GF-D8 (cell line): Measurements from ENCODE around the gene IL17RC.
"Not testable (repeated sequence)": the region's sequence is repeated elsewhere in the genome, so short reads cannot be mapped to it uniquely, and the experiment has no call there.

Source experiments
- DNase-seq: peaks from one replicate; lab custom pipeline; 2025; lab: John Stamatoyannopoulos, UW

The IL17RC gene, protein sequence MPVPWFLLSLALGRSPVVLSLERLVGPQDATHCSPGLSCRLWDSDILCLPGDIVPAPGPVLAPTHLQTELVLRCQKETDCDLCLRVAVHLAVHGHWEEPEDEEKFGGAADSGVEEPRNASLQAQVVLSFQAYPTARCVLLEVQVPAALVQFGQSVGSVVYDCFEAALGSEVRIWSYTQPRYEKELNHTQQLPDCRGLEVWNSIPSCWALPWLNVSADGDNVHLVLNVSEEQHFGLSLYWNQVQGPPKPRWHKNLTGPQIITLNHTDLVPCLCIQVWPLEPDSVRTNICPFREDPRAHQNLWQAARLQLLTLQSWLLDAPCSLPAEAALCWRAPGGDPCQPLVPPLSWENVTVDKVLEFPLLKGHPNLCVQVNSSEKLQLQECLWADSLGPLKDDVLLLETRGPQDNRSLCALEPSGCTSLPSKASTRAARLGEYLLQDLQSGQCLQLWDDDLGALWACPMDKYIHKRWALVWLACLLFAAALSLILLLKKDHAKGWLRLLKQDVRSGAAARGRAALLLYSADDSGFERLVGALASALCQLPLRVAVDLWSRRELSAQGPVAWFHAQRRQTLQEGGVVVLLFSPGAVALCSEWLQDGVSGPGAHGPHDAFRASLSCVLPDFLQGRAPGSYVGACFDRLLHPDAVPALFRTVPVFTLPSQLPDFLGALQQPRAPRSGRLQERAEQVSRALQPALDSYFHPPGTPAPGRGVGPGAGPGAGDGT

DNA sequence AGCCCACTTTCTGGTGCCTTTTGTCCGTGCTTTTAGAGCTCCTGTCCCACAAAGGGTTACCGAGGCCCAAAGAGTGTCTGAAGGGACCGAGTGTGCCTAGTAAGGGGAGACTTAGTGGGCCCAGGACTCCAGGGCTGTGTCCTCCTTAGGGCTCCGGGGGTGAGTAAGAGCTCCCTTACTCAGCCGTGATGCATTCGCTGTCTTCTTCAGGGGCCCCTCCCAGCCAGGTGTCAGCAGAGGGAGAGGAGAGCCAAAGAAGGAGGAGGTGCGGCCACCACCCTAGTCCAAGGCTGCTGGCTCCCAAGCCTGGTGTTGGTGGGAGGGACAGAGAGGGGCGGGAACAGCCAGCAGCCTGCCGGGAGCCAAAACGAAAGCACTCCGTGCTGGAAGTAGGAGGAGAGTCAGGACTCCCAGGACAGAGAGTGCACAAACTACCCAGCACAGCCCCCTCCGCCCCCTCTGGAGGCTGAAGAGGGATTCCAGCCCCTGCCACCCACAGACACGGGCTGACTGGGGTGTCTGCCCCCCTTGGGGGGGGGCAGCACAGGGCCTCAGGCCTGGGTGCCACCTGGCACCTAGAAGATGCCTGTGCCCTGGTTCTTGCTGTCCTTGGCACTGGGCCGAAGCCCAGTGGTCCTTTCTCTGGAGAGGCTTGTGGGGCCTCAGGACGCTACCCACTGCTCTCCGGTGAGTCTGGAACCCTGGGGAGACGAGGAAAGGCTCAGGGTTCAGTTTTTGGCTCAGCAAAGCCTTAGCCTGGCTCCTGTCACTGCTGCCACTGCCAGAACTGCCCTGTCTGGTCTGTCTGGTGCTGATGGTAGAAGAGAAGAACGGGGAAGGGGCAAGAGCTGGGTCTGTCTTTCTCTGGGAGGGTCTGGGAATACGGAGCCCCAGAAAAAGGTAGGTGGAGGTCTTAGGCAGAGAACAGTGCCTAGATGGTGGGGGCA is at the start of gene IL17RC:
TSS of gene IL17RC (plus strand) at position 365 of the 947 bp plus-strand sequence. CDS start at position 583, 218 bp downstream.
- no peak for DNase-seq

GRCh38 chr3:9867106-9867505 is 49.8 kb upstream of the IL17RC start:
- no peak for DNase-seq

- no peak for DNase-seq
Observed at GRCh38 chr3:9869955-9870354, 46.9 kb upstream of the IL17RC start.

DNA sequence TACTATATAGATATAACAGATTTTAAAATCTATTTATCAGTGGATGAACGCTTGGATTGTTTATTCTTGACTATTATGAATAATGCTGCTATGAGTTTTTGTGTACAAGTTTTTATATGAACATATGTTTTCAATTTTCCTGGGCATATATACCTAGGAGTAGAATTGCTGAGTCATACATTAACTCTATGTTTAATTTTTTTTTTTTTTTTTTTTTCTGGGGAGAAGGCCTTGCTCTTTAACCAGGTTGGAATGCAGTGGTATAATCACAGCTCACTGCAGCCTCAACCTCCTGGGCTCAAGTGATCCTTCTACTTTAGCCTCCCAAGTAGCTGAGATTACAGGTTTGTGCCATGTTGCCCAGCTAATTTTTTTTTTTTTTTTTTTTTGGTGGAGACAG is 45.9 kb upstream of the IL17RC start:
- no peak for DNase-seq

DNA sequence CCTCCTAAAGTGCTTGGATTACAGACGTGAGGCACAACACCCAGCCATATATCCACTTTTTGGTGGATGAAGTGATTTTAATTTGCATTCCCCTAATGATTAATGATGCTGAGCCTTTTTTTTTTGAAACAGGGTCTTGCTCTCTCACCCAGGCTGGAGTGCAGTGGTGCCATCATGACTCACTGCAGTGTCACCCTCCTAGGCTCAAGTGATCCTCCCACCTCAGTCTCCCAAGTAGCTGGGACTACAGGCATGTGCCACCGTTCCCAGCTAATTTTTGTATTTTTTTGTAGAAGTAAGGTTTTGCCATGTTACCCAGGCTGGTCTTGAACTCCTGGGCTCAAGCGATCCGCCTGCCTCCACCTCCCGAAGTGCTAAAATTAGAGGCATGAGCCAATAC is 44.8 kb upstream of the IL17RC start:
- not testable (repeated sequence) for DNase-seq

- no peak for DNase-seq
Observed at GRCh38 chr3:9875448-9875847, 41.5 kb upstream of the IL17RC start.

DNA sequence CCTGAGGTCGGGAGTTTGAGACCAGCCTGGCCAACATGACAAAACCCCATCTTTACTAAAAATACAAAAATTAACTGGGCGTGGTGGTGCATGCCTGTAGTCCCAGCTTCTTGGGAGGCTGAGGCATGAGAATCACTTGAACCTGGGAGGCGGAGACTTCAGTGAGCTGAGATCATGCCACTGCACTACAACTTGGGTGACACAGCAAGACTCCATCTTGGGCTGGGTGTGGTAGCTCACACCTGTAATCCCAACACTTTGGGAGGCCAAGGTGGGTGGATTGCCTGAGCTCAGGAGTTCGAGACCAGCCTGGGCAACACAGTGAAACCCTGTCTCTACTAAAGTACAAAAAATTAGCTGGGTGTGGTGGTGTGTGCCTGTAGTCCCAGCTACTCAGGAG is 40.6 kb upstream of the IL17RC start:
- not testable (repeated sequence) for DNase-seq

DNA sequence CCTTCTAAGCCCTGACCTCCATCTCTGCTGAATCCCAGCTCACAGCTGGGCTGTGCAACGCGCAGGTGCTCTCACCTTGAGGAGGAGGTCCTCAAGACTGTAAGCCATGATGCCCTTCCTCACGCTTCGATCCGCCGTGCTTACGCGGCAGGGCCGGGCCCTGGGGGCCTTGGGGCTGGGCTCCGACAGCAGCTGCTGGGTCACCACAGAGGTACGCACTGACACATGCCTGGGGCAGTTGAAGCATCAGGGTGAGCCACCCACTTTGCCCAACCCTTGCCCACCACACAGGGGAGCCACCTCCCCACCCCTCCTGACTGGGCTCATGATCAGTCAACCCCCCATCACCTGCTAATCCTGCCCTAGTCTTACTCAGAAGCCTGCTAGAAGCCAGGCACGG is 39.9 kb upstream of the IL17RC start:
- no peak for DNase-seq

GRCh38 chr3:9878700-9879099 is 38.2 kb upstream of the IL17RC start:
- DNase-seq = no peak

DNA sequence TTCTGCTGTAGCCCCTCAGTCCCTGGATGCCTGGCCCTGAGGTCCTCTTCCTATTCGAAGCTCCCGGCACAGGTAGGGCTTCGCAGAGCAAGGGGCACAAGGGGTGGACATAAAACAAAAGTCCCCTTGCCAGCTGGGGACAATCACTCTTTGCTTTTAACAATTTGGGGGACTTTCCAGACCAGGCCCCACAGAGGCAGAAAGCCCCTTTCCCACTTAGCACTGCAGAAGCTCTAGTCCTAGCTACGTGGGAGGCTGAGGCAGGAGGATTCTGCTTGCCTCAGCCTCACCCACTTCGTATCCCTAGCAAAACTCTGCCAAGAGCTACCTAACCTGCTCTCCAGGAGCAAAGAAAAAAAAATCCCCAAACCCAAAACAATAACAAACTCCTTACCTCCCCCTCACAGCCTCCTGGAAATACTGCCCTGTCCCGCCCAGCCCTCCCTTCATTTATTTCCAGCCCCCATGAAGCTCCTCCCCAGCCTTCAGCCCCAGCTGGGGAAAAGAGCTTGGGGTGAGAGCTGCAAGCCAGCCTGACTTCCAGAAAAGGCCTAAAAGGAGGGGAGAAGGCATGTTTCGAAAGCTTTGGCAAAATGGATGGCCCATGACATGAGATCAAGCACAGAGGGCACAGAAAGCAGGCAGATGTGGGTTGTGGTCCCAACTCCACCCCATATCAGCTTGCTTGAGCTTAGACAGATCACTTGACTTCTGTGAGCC is 36.9 kb upstream of the IL17RC start, which contains the start of gene CIDEC:
TSS of gene CIDEC (minus strand) at position 424 of the 720 bp plus-strand sequence. CDS start 1,767 bp downstream, outside the sequence.
- DNase-seq = no peak

GRCh38 chr3:9881441-9881840 is 35.5 kb upstream of the IL17RC start:
- DNase-seq = no peak

- no peak for DNase-seq
Observed at GRCh38 chr3:9883706-9884554, 33.0 kb upstream of the IL17RC start.

DNA sequence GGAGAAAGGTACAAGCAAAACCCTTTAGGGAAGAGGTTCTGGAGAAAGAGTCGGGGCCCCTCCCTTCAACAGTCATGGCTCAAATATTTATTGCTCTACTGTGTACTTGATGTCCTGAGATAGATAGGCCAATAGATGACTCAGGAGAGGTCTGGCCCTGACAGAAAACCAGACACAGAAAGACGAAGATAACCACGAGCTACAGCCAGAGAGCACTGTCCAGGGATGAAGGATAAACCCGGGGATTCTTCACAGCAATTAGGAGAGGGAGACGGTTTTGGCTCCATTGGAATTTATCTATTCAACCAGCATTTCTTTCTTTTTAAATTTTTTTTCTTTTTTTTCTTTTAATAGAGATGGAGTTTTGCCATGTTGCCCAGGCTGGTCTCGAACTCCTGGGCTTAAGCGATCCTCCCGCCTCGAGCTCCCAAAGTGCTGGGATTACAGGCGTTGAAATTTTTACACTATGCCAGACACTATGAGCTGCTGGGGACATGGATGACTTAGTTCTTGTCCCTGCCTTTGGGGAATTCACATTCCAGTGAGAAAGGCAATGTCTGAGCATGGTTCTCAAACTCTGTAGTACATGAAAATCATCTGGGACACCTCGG is 32.2 kb upstream of the IL17RC start:
- DNase-seq = no peak

DNA sequence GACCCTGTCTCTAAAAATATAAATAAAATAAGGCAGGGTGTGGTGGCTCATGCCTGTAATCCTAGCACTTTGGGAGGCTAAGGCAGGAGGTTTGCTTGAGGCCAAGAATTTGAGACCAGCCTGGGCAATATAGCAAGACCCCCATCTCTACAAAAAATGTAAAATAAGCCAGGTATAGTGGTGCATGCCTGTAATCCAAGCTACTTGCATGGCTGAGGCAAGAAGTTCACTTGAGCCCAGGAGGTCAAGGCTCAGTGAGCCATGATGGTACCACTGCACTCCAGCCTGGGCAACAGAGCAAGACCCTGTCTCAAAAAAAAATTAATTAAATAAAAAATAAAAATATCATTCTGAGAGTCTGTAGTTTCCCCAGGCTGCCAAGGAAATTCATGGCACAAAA is 30.6 kb upstream of the IL17RC start:
- no peak for DNase-seq

- no peak for DNase-seq
Observed at GRCh38 chr3:9887480-9887879, 29.4 kb upstream of the IL17RC start.

GRCh38 chr3:9888540-9888939 is 28.4 kb upstream of the IL17RC start:
- DNase-seq = no peak

GRCh38 chr3:9889405-9889804 is 27.5 kb upstream of the IL17RC start:
- no peak for DNase-seq

DNA sequence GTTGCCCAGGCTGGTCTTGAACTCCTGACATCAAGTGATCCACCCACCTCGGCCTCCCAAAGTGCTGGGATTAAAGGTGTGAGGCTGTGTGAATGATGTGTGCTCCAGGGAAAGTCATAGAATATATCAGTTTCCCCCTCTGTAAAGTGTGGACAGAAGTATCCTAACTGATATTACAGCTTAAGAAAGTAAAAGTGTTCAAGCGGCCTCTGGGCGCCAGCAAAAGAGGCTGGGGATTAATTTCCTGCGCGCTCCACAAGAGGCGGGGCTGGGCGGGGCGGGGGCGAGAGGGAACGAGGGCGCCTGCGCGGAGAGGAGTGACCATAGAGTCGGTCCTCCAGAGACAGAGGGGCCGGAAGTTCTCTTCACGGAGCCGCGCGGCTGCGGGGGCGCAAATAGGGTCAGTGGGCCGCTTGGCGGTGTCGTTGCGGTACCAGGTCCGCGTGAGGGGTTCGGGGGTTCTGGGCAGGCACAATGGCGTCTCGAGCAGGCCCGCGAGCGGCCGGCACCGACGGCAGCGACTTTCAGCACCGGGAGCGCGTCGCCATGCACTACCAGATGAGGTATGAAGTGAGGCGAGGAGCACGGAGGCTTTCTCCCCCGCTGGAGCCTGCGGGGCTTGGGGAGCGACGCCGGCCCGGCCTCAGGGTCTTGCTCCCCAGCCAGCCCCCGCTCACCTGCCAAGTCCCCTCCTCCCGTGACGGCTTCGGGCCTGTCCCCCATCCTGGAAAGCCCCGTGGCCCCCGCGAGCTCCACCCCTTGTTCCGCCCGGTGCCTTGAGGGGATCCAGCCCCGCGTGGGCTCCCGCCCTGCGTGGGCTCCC is 26.4 kb upstream of the IL17RC start, which contains the start of gene JAGN1:
TSS of gene JAGN1 (plus strand) at position 362 of the 823 bp plus-strand sequence. CDS start at position 475, 113 bp downstream.
- DNase-seq = peak; percentile 44

DNA sequence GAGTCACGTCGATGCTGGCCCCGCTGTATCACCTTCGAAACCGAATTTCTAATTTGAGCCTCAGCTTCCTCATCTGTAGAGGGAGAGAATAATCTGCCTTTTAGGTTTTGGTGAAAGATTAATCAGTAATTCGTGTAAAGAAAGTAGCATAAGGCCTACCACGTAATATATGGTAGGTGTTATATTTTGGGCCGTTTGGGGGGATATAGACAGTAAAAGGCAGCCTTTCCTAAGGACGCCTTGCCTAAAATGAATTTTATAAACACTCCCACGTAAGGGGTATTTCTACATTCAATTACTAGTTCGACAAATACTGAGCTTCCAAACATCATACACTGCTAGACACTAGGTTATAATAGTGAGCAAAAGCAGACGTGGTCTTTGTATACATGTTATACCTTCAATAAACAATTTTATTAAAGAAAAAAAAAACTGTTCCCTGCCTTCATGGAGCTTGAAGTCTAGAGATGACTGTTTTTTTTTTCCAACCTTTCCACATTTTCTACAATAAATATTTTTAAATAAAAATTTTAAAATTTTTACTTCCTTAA is 25.8 kb upstream of the IL17RC start:
- no peak for DNase-seq
